Muscle layer of colon (tissue), 2 donors: ENCODE data around the gene MBP.

Experiments
- H3K27ac ChIP-seq: one replicate; pipeline ENCODE4 v1.7.0; 2013; ENCODE audit warnings: low read depth, mild to moderate bottlenecking, low read length, moderate library complexity
- H3K27me3 ChIP-seq, 2 donors: one replicate each; pipeline ENCODE4 v1.7.0; 2013; ENCODE audit warnings: low read length in 2 of 2, mild to moderate bottlenecking in 2 of 2; ENCODE audit not compliant: insufficient read depth in 2 of 2, control insufficient read depth in 1 of 2
- H3K36me3 ChIP-seq: one replicate; pipeline ENCODE4 v1.7.0; 2013; ENCODE audit warnings: mild to moderate bottlenecking, low read length; ENCODE audit not compliant: insufficient read depth
- H3K4me1 ChIP-seq: one replicate; pipeline ENCODE4 v1.7.0; 2013; ENCODE audit warnings: mild to moderate bottlenecking, low read length; ENCODE audit not compliant: insufficient read depth
- H3K4me3 ChIP-seq, 2 donors: one replicate each; pipeline ENCODE4 v1.7.0; 2013; ENCODE audit warnings: low read length in 2 of 2, low read depth in 1 of 2, mild to moderate bottlenecking in 1 of 2, moderate library complexity in 1 of 2
- H3K9ac ChIP-seq: one replicate; pipeline ENCODE4 v1.7.0; 2013; ENCODE audit warnings: low read length
- H3K9me3 ChIP-seq: one replicate; pipeline ENCODE4 v1.7.0; 2013; ENCODE audit warnings: mild to moderate bottlenecking, low read length
- donor health status: abdominal sarcoma.
- donor health status: Adenocarcinoma of cecum.

Gene MBP

GRCh38 chr18:77043541-77044280, 88.9 kb downstream of the MBP start:
- H3K27ac ChIP-seq, result no peak overlapping the region
- no peak overlapping the region for H3K9ac ChIP-seq
- no peaks in the 10 kb centered on the region for H3K36me3 ChIP-seq
- no peaks in the 10 kb centered on the region for H3K9me3 ChIP-seq
- H3K4me1 ChIP-seq, result no peaks in the 10 kb centered on the region
- no peaks in the 10 kb centered on the region for H3K27me3 ChIP-seq
- no peak overlapping the region for H3K4me3 ChIP-seq

- H3K4me3 ChIP-seq, result no peak overlapping the region
- no peaks in the 10 kb centered on the region for H3K4me1 ChIP-seq
- no peaks in the 10 kb centered on the region for H3K27me3 ChIP-seq
- no peaks in the 10 kb centered on the region for H3K36me3 ChIP-seq
- H3K27ac ChIP-seq, result no peak overlapping the region
- no peaks in the 10 kb centered on the region for H3K9me3 ChIP-seq
- H3K9ac ChIP-seq, result no peak overlapping the region
Observed at GRCh38 chr18:77042583-77042982, 90.0 kb downstream of the MBP start.

GRCh38 chr18:77039196-77040130, 93.1 kb downstream of the MBP start:
- H3K4me1 ChIP-seq, result no peaks in the 10 kb centered on the region
- no peaks in the 10 kb centered on the region for H3K36me3 ChIP-seq
- H3K9ac ChIP-seq, result no peak overlapping the region
- no peak overlapping the region for H3K27ac ChIP-seq
- no peak overlapping the region for H3K4me3 ChIP-seq
- no peaks in the 10 kb centered on the region for H3K27me3 ChIP-seq
- H3K9me3 ChIP-seq, result no peaks in the 10 kb centered on the region

GRCh38 chr18:77038182-77038858, 94.3 kb downstream of the MBP start:
- Histone ChIP-seq H3K27me3 (no peaks in the 10 kb centered on the region), H3K9ac (no peak overlapping the region), H3K9me3 (no peaks in the 10 kb centered on the region), H3K36me3 (no peaks in the 10 kb centered on the region), H3K4me3 (no peak overlapping the region), H3K4me1 (no peaks in the 10 kb centered on the region), H3K27ac (no peak overlapping the region)

- no peak overlapping the region for H3K4me3 ChIP-seq
- H3K27me3 ChIP-seq, result no peaks in the 10 kb centered on the region
- no peak overlapping the region for H3K27ac ChIP-seq
- no peak overlapping the region for H3K9ac ChIP-seq
- no peaks in the 10 kb centered on the region for H3K9me3 ChIP-seq
- no peaks in the 10 kb centered on the region for H3K4me1 ChIP-seq
- H3K36me3 ChIP-seq, result no peaks in the 10 kb centered on the region
Observed at GRCh38 chr18:77037567-77037966, 95.0 kb downstream of the MBP start.

- Histone ChIP-seq H3K9ac (no peak overlapping the region), H3K27ac (no peak overlapping the region), H3K27me3 (no peaks in the 10 kb centered on the region), H3K4me3 (no peak overlapping the region), H3K36me3 (no peaks in the 10 kb centered on the region), H3K9me3 (no peaks in the 10 kb centered on the region), H3K4me1 (no peaks in the 10 kb centered on the region)
Observed at GRCh38 chr18:77035380-77036187, 97.0 kb downstream of the MBP start.

GRCh38 chr18:77033575-77033974, 99.0 kb downstream of the MBP start:
- no peaks in the 10 kb centered on the region for H3K27me3 ChIP-seq
- H3K9ac ChIP-seq, result no peak overlapping the region
- no peak overlapping the region for H3K27ac ChIP-seq
- no peaks in the 10 kb centered on the region for H3K9me3 ChIP-seq
- H3K4me1 ChIP-seq, result no peaks in the 10 kb centered on the region
- no peak overlapping the region for H3K4me3 ChIP-seq
- no peaks in the 10 kb centered on the region for H3K36me3 ChIP-seq

GRCh38 chr18:77032181-77032701, 100.3 kb downstream of the MBP start:
- Histone ChIP-seq H3K27me3 (no peaks in the 10 kb centered on the region), H3K9me3 (no peaks in the 10 kb centered on the region), H3K27ac (no peak overlapping the region), H3K4me1 (no peaks in the 10 kb centered on the region), H3K36me3 (no peaks in the 10 kb centered on the region), H3K4me3 (no peak overlapping the region), H3K9ac (no peak overlapping the region)

- H3K4me1 ChIP-seq, result no peaks in the 10 kb centered on the region
Observed at GRCh38 chr18:77031662-77032061, 100.9 kb downstream of the MBP start.

GRCh38 chr18:77030201-77030600, 102.4 kb downstream of the MBP start:
- Histone ChIP-seq H3K9ac (no peak overlapping the region), H3K4me1 (no peaks in the 10 kb centered on the region), H3K9me3 (no peaks in the 10 kb centered on the region), H3K27me3 (no peaks in the 10 kb centered on the region), H3K27ac (no peak overlapping the region), H3K36me3 (no peaks in the 10 kb centered on the region), H3K4me3 (no peak overlapping the region)

More at GRCh38 chr18:77031662-77032061, 100.9 kb downstream of the MBP start:
- H3K36me3 ChIP-seq, result no peaks in the 10 kb centered on the region
- H3K4me3 ChIP-seq, result no peak overlapping the region
- no peak overlapping the region for H3K9ac ChIP-seq
- H3K9me3 ChIP-seq, result no peaks in the 10 kb centered on the region
- H3K27ac ChIP-seq, result no peak overlapping the region
- no peaks in the 10 kb centered on the region for H3K27me3 ChIP-seq
